ENCODE results near the gene CPSF4.

GRCh38 chr7:99493823-99494222, 55.1 kb downstream of the CPSF4 start:
- TF ChIP-seq POLR2A (IDR thresholded peaks at IDR 0.05) (no peak), CTCF (IDR thresholded peaks at IDR 0.05) (no peak)
